GM23248 (cell line): ENCODE measurements around the gene RGS17. TPM values are rescaled to one million over a fixed set of nuclear protein-coding genes. Genes with fewer than 3 reads are reported as not detected.
"Not testable (repeated sequence)": the region's sequence is repeated elsewhere in the genome, so short reads cannot be mapped to it uniquely, and the experiment has no call there.

ENCODE experiments used
- DNase-seq: peaks from one replicate; pipeline ENCODE4 v3.0.0-alpha.2; 2015
- H2AFZ ChIP-seq: fragments of 200-600 bp; sonication (generic); 2 replicates; pipeline ENCODE4 v1.6.1; 2016; ENCODE audit warnings: antibody characterized with exemption
- H3F3A ChIP-seq: fragments of 200-600 bp; sonication (generic); 2 replicates; pipeline ENCODE4 v1.6.1; 2016; ENCODE audit warnings: mild to moderate bottlenecking, antibody characterized with exemption, mixed run types; ENCODE audit not compliant: insufficient read depth
- H3K27ac ChIP-seq: fragments of 200-600 bp; sonication (generic); 2 replicates; pipeline ENCODE4 v1.5.1; 2016; ENCODE audit warnings: mild to moderate bottlenecking
- H3K27me3 ChIP-seq: fragments of 200-600 bp; sonication (generic); replicated peaks from 2 replicates; pipeline ENCODE4 v1.6.1; 2016; ENCODE audit warnings: mild to moderate bottlenecking; ENCODE audit not compliant: insufficient read depth
- H3K36me3 ChIP-seq: fragments of 200-600 bp; sonication (generic); 2 replicates; pipeline ENCODE4 v1.6.1; 2016; ENCODE audit warnings: low read depth, mild to moderate bottlenecking
- H3K4me1 ChIP-seq: fragments of 200-600 bp; sonication (generic); 2 replicates; pipeline ENCODE4 v1.6.1; 2016; ENCODE audit warnings: mild to moderate bottlenecking; ENCODE audit not compliant: insufficient read depth
- H3K4me2 ChIP-seq: fragments of 200-600 bp; sonication (generic); one replicate; pipeline ENCODE4 v1.6.1; 2016; ENCODE audit warnings: mild to moderate bottlenecking; ENCODE audit not compliant: unreplicated experiment
- H3K4me3 ChIP-seq: fragments of 200-600 bp; sonication (generic); 2 replicates; pipeline ENCODE4 v1.5.1; 2016; ENCODE audit warnings: mild to moderate bottlenecking
- H3K79me2 ChIP-seq: fragments of 200-600 bp; sonication (generic); 2 replicates; pipeline ENCODE4 v1.6.1; 2016; ENCODE audit warnings: mild to moderate bottlenecking; ENCODE audit not compliant: insufficient read depth
- H3K9ac ChIP-seq: fragments of 200-600 bp; sonication (generic); 2 replicates; pipeline ENCODE4 v1.6.1; 2016; ENCODE audit warnings: mild to moderate bottlenecking
- H3K9me2 ChIP-seq: fragments of 200-600 bp; sonication (generic); 2 replicates; pipeline ENCODE4 v1.6.1; 2016; ENCODE audit warnings: mixed run types, mild to moderate bottlenecking, moderate library complexity; ENCODE audit not compliant: insufficient read depth
- H3K9me3 ChIP-seq: fragments of 200-600 bp; sonication (generic); one replicate; pipeline ENCODE4 v1.6.1; 2017; ENCODE audit warnings: low read depth
- H4K20me1 ChIP-seq: fragments of 200-600 bp; sonication (generic); 2 replicates; pipeline ENCODE4 v1.6.0; 2016; ENCODE audit not compliant: insufficient read depth
- EZH2 ChIP-seq: fragments of 200-600 bp; sonication (generic); IDR thresholded peaks from 2 replicates; pipeline ENCODE4 v1.6.1; 2018; ENCODE audit warnings: antibody characterized with exemption, mild to moderate bottlenecking; ENCODE audit not compliant: insufficient read depth, poor library complexity, severe bottlenecking
- EZH2phosphoT487 ChIP-seq: fragments of 200-600 bp; sonication (generic); IDR thresholded peaks from 2 replicates; pipeline ENCODE4 v1.6.1; 2018; ENCODE audit warnings: antibody characterized with exemption, moderate library complexity, mild to moderate bottlenecking, low read depth; ENCODE audit not compliant: insufficient read depth
- WGBS, 2 experiments: methylation state at CpG; one replicate each; pipeline ENCODE4 v1.1.6; 2015 to 2017; ENCODE audit warnings: low lambda C conversion rate in 2 of 2, low coverage in 1 of 2; ENCODE audit errors: missing lambda C conversion rate in 2 of 2; 5-methylcytosine and 5-hydroxymethylcytosine counted together
- in situ Hi-C: fragments of 300-500 bp; cut with MboI; formaldehyde crosslinking; loops from 2 replicates; pipeline ENCODE4 v1.15.0; 2020
- polyA plus RNA-seq: library from polyadenylated mRNA; unstranded; fragments of >200 nt; fragmentation: Nextera tagmentation; extraction: Ambion mirVana; gene quantifications from 2 replicates; pipeline ENCODE4 v1.2.1, GENCODE V29; 2016
- total RNA-seq: library from RNA; depleted of rRNA; stranded (reverse); fragments of >200 nt; shearing (Covaris generic); gene quantifications from 2 replicates; pipeline ENCODE4 v1.2.3, GENCODE V29; 2014

Gene RGS17
- total and polyA plus RNA-seq, 2 experiments from 2014 or later = 0.36 to 1.1 TPM

DNA sequence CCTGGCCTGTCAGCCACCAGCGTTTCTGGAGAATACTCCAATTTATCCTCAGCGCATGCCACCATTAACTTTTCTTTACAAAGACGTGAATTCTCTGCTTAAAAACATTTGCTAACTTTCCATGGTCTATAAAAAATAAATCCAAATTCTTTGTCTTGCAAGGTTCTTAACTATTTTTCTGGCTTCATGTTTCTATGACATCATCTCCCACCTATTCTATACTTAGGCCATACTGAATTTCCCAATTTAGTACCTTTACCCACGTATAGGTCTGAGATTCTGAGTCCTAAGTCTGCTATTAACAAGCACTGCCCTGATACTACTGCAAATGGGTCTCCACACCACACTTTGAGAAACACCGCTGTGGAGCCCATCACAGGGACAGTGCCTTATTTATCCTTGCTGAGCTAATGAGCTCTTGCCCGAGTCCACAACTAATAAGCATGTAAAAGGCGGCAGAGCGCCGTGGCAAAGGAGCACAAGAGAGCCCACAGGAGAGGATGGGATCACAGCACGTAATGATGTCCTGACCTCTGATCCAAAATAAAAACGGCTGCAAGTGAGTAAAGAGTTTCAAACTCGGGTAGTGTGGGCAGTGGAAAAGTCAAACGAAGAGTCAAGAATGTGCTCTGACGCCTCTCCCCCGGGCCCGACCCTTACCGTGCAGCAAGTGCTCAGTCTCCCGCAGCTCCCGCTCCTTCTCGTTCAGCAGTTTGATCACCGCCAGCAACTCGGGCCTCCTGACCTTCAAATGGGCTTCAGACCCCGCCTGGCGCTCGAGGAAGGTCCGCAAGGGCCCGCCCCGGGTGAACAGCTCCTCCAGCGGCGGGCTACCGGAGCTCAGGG lies 129.1 kb downstream of the RGS17 start:
- H3K27me3 ChIP-seq = no peaks in the 10 kb centered on the region
- in situ Hi-C loops = no loop called here
- no peaks in the 10 kb centered on the region for H3K9me2 ChIP-seq
- DNase-seq = peak; percentile 50
- peaks cover 74% of the 10 kb centered on the region for H3K79me2 ChIP-seq
- H3K4me2 ChIP-seq = peak overlapping the region; percentile 83
- H3K4me1 ChIP-seq = peaks cover 21% of the 10 kb centered on the region
- WGBS, 2 experiments = 3 to 4% methylated on average over 24 to 31 of the region's 31 CpGs
- peak overlapping the region; percentile 94 for H2AFZ ChIP-seq
- peak overlapping the region; percentile 91 for H3K4me3 ChIP-seq
- 0 out of 2 replicates have a peak, but pooled peaks cover 6% of the 10 kb centered on the region for H3F3A ChIP-seq
- H3K9ac ChIP-seq = peak overlapping the region; percentile 88
- peaks cover 15% of the 10 kb centered on the region for H3K36me3 ChIP-seq
- no peaks in the 10 kb centered on the region for H3K9me3 ChIP-seq
- peak overlapping the region; percentile 79 for H3K27ac ChIP-seq
- no peak for TF ChIP-seq EZH2phosphoT487
- H4K20me1 ChIP-seq = no peaks in the 10 kb centered on the region

DNA sequence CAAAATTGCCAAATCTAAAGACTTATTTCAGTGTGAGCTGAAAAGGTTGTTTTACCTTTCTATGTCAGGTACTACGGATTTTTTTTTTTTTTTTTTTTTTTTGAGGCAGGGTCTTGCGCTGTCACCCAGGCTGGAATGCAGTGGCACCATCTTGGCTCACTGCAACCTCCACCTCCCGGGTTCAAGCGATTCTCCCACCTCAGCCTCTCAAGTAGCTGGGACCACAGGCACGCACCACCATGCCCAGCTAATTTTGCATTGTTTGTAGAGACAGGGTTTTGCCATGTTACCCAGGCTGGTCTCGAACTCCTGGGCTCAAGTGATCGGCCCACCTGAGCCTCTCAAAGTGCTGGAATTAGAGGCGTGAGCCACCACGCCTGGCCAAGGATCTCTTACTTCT lies 130.3 kb downstream of the RGS17 start:
- Histone ChIP-seq H3K4me2 (peak overlapping the region; percentile 83), H3K36me3 (peaks cover 20% of the 10 kb centered on the region), H3K9ac (peak overlapping the region; percentile 88), H3K79me2 (peaks cover 86% of the 10 kb centered on the region), H3K4me1 (peaks cover 21% of the 10 kb centered on the region), H3K4me3 (peak overlapping the region; percentile 91)
- H3K9me2 ChIP-seq, H4K20me1 ChIP-seq, H3K27ac ChIP-seq, H3F3A ChIP-seq, in situ Hi-C loops, H3K27me3 ChIP-seq, DNase-seq, H2AFZ ChIP-seq, H3K9me3 ChIP-seq: not testable (repeated sequence)
- 82% methylated on average over 9 of the region's 9 CpGs for WGBS, 2 experiments

DNA sequence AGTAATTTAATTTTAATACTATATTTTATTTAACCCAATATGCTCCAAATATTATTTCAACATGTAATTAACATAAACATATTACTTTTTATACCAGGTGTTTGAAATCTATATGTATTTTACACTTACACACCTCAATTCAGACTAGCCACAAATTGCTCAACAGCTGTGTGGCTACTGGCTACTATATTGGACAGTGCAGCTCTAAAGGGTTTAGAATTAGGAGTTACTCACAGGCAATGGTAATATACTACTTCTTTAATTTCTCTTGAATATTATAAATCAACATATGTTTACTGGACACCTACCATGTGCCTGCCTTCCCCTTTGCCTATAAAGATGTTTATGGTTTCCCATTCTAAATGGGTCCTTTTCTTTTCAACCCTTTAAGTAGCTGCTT lies 130.8 kb downstream of the RGS17 start:
- H4K20me1 ChIP-seq = no peaks in the 10 kb centered on the region
- no peaks in the 10 kb centered on the region for H3K27me3 ChIP-seq
- peaks cover 20% of the 10 kb centered on the region for H3K36me3 ChIP-seq
- no peaks in the 10 kb centered on the region for H3K9me3 ChIP-seq
- 0 out of 2 replicates have a peak, but pooled peaks cover 6% of the 10 kb centered on the region for H3F3A ChIP-seq
- H3K4me2 ChIP-seq = peak overlapping the region; percentile 83
- no peak for TF ChIP-seq EZH2
- TF ChIP-seq EZH2phosphoT487 = no peak
- H3K79me2 ChIP-seq = peaks cover 91% of the 10 kb centered on the region
- no peak overlapping the region for H2AFZ ChIP-seq
- no peaks in the 10 kb centered on the region for H3K9me2 ChIP-seq
- no peak overlapping the region for H3K27ac ChIP-seq
- in situ Hi-C loops = no loop called here
- H3K4me3 ChIP-seq = peak overlapping the region; percentile 91; the same call in 1 of the 2 replicates
- H3K4me1 ChIP-seq = peaks cover 21% of the 10 kb centered on the region
- DNase-seq = no peak
- H3K9ac ChIP-seq = no peak overlapping the region

DNA sequence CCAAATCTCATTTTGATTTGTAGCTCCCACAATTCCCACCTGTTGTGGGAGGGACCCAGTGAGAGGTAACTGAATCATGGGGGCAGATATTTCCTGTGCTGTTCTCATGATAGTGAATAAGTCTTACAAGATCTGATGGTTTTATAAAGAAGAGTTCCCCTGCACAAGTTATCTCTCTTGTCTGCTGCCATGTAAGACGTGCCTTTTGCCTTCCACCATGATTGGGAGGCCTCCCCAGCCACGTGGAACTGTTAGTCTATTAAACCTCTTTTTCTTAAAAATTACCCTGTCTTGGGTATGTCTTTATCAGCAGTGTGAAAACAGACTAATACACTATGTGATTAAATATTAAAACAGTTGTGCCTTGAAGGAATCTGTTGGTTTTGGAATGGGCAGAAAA lies 131.5 kb downstream of the RGS17 start:
- H3K9me3 ChIP-seq, DNase-seq, H4K20me1 ChIP-seq, H3K4me3 ChIP-seq, in situ Hi-C loops, H3K27me3 ChIP-seq, H3K4me2 ChIP-seq, H2AFZ ChIP-seq, H3K9ac ChIP-seq, H3F3A ChIP-seq, H3K9me2 ChIP-seq, H3K27ac ChIP-seq: not testable (repeated sequence)
- H3K36me3 ChIP-seq = peaks cover 20% of the 10 kb centered on the region
- H3K4me1 ChIP-seq = peaks cover 21% of the 10 kb centered on the region
- 71% methylated on average over 2 of the region's 2 CpGs for WGBS, 2 experiments
- peaks cover 93% of the 10 kb centered on the region for H3K79me2 ChIP-seq

DNA sequence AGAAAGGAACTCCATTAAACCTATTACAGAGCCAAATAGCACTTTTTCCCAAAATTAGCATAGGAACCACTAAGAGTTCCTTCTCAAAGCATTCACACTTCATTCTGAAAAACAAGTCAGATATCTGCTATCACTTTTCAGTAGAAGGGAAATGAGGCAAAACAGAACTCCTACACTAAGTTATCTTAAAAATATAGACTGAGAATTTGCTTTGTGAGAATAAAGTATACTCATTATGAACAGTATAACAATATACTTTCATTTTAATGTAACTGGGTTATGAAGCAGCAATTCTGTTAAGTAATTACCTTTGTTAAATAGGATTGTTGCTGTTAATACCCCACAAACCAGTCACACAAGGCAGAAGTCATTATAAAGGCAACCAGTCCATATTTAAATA lies 137.2 kb downstream of the RGS17 start:
- Histone ChIP-seq H3K36me3 (peaks cover 62% of the 10 kb centered on the region), H3K79me2 (peaks cover 95% of the 10 kb centered on the region), H3K4me2 (no peak overlapping the region), H3K9ac (no peak overlapping the region), H4K20me1 (no peaks in the 10 kb centered on the region), H3F3A (0 out of 2 replicates have a peak, but pooled peaks cover 13% of the 10 kb centered on the region), H3K4me3 (no peak overlapping the region), H3K9me3 (no peaks in the 10 kb centered on the region), H3K27me3 (no peaks in the 10 kb centered on the region), H3K27ac (no peak overlapping the region), H2AFZ (no peak overlapping the region), H3K4me1 (no peaks in the 10 kb centered on the region), H3K9me2 (no peaks in the 10 kb centered on the region)
- in situ Hi-C loops = no loop called here
- no peak for DNase-seq
- TF ChIP-seq EZH2 = no peak
- TF ChIP-seq EZH2phosphoT487 = no peak
